Transverse colon (tissue), 4 donors: ENCODE measurements around the gene KIF2C.
"Not testable (repeated sequence)": the region's sequence is repeated elsewhere in the genome, so short reads cannot be mapped to it uniquely, and the experiment has no call there.

Experiments used
- CTCF ChIP-seq, 5 experiments: fragments of 200-600 bp in 3 of 5; fragments of 450-650 bp in 2 of 5; sonication (generic) in 3 of 5; IDR thresholded peaks; 1 replicate in 2 of 5; 2 replicates in 3 of 5; pipeline ENCODE4 v1.5.1; 2016 to 2017; ENCODE audit warnings: antibody characterized with exemption in 5 of 5, inconsistent platforms in 3 of 5, mild to moderate bottlenecking in 2 of 5, moderate library complexity in 1 of 5
- POLR2AphosphoS5 ChIP-seq, 3 donors: sonication (generic); formaldehyde crosslinking; IDR thresholded peaks; one replicate each; pipeline ENCODE4 v1.6.1; 2016; ENCODE audit warnings: antibody characterized with exemption in 3 of 3

- TF ChIP-seq CTCF, POLR2AphosphoS5 (IDR thresholded peaks at IDR 0.05): not testable (repeated sequence)
These were observed 58.2 kb downstream of the KIF2C start for GRCh38 chr1:44797886-44798285.
